ENCODE measurements around the gene HKDC1. TPM values are rescaled to one million over a fixed set of nuclear protein-coding genes. Genes with fewer than 3 reads are reported as not detected.

HKDC1 gene
- total RNA-seq, 4 donors from 2014 or later: 0.18 TPM; not detected in 3

DNA sequence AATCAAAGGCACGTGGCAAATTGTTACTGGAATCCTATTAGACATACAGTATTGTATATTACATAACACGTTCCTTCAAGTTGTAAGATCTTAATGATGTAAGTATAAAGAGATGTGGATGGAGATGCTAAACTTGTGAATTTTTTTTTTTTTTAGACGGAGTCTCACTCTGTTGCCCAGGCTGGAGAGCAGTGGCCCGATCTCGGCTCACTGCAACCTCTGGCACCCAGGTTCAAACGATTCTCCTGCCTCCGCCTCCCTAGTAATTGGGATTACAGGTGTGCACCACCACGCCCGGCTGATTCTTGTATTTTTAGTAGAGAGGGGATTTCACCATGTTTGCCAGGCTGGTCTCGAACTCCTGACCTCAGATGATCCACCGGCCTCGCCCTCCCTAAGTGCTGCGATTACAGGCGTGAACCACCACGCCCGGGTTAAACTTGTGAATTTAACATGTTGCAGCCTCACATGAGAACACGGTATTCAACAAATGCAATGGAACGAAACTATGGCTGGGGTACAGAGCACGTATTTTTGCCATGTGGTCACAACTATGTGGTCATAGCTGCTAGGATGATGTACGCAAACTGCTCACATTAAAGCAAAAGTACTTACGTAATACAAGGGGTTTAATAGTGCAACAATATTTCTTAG is 40.9 kb upstream of the HKDC1 start:
- in situ Hi-C loops (cut with MboI; ENCODE audit: low sequenced_read_pairs in 4 of 4): loop anchor here in 2 of 4 donors (10.0 to 25.0 kb wide), 2 partner anchors 54 to 417 kb away; partner anchors contain the start of gene VPS26A (in 1 of the 2)
- DNase-seq (peak in 1 of 2 donors; percentile 15), ATAC-seq (peak; percentile 2 to 33)
- H3K9me3 ChIP-seq: no peaks in the 10 kb centered on the region
- no peak for TF ChIP-seq POLR2A (IDR thresholded peaks at IDR 0.05)
- TF ChIP-seq, protein P1, sequence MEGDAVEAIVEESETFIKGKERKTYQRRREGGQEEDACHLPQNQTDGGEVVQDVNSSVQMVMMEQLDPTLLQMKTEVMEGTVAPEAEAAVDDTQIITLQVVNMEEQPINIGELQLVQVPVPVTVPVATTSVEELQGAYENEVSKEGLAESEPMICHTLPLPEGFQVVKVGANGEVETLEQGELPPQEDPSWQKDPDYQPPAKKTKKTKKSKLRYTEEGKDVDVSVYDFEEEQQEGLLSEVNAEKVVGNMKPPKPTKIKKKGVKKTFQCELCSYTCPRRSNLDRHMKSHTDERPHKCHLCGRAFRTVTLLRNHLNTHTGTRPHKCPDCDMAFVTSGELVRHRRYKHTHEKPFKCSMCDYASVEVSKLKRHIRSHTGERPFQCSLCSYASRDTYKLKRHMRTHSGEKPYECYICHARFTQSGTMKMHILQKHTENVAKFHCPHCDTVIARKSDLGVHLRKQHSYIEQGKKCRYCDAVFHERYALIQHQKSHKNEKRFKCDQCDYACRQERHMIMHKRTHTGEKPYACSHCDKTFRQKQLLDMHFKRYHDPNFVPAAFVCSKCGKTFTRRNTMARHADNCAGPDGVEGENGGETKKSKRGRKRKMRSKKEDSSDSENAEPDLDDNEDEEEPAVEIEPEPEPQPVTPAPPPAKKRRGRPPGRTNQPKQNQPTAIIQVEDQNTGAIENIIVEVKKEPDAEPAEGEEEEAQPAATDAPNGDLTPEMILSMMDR (IDR thresholded peaks at IDR 0.05 in 4 of 5, conservative IDR thresholded peaks at IDR 0.05 in 1 of 5): no peak
- no peaks in the 10 kb centered on the region for H3K36me3 ChIP-seq
- intact Hi-C loops (cut with DNase I; ENCODE audit: low total_unique reads): loop anchor here (5.0 kb wide), 1 partner anchor 652 kb away; the partner anchor contains the start of gene SLC25A16
- peak overlapping the region; percentile 77 to 100 (median 95) for H3K4me3 ChIP-seq
- H3K4me1 ChIP-seq: peaks cover 27 to 33% of the 10 kb centered on the region in 2 donors
- H3K27ac ChIP-seq: peak overlapping the region; percentile 87 to 98 (median 92)
- H3K27me3 ChIP-seq: no peaks in the 10 kb centered on the region

GRCh38 chr10:69179743-69180524 is 40.2 kb upstream of the HKDC1 start, which contains the start of gene SUPV3L1:
Gene SUPV3L1 (plus strand): TSS chr10:69180234. CDS start chr10:69180292, 58 bp downstream.
- TF ChIP-seq, protein P1 (IDR thresholded peaks at IDR 0.05 in 4 of 5, conservative IDR thresholded peaks at IDR 0.05 in 1 of 5): peak in 1 of 5 experiments; percentile 33
- peak; percentile 86 for TF ChIP-seq POLR2A (IDR thresholded peaks at IDR 0.05)
- intact Hi-C loops (cut with DNase I; ENCODE audit: low total_unique reads): loop anchor here (1.0 to 5.0 kb wide), 4 partner anchors 56 to 653 kb away; partner anchors contain the start of genes CCAR1, SLC25A16 and VPS26A
- peak; percentile 97 to 99 for ATAC-seq

DNA sequence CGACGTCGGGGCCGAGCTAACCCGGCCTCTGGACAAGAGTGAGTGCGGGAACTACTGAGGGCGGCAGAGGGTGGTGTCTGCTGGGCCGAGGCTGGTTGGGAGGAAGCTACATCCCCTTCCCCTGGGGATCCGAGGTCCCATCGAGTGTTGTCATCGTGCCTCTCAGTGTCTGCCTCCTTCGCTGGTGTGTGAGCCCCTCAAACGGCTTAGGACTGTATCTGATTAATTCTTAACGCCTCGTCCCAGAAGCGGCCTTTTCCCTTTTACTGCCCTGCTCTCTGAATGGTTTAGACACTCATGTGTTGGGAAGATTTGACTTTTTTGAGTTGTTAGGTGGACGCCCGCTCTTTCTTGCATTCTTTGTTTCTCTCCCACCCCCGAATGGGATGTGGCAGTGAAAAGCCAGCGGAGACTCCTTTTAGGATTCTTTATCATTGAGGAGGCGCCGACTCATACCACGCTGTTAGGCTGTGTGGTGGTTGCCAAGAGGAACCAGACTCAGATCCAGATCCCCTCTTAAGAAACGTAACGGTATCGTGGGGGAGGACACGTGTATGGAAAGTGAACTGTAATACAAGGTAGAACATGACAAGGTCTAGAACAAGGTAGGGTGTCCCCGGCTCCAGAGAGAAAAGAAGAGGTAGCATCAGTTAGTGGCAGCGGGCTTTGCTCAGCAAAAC is 39.5 kb upstream of the HKDC1 start:
- intact Hi-C loops (cut with DNase I; ENCODE audit: low total_unique reads): loop anchor here (1.0 to 5.0 kb wide), 3 partner anchors 56 to 459 kb away; partner anchors contain the start of genes CCAR1 and VPS26A
- DNase-seq: no peak
- in situ Hi-C loops (cut with MboI; ENCODE audit: low sequenced_read_pairs in 4 of 4): loop anchor here in 2 of 4 donors (10.0 to 25.0 kb wide), 2 partner anchors 196 to 418 kb away; partner anchors contain the start of gene KIFBP (in 1 of the 2)
- Histone ChIP-seq H3K27ac (peak overlapping the region; percentile 87 to 98 (median 92)), H3K27me3 (no peaks in the 10 kb centered on the region), H3K36me3 (no peaks in the 10 kb centered on the region), H3K9me3 (no peaks in the 10 kb centered on the region), H3K4me3 (peak overlapping the region; percentile 77 to 100 (median 95)), H3K4me1 (peaks cover 27 to 33% of the 10 kb centered on the region in 2 donors)
- TF ChIP-seq, protein P1 (IDR thresholded peaks at IDR 0.05 in 4 of 5, conservative IDR thresholded peaks at IDR 0.05 in 1 of 5): no peak
- no peak for TF ChIP-seq POLR2A (IDR thresholded peaks at IDR 0.05)
- no peak for ATAC-seq

More at GRCh38 chr10:69179743-69180524, 40.2 kb upstream of the HKDC1 start, which contains the start of gene SUPV3L1:
- peak within 1 kb of the TSS; percentile 77 to 100 (median 95) for H3K4me3 ChIP-seq
- in situ Hi-C loops (cut with MboI; ENCODE audit: low sequenced_read_pairs in 4 of 4): loop anchor here in 3 of 4 donors (10.0 to 25.0 kb wide), 3 partner anchors 55 to 418 kb away; partner anchors contain the start of genes KIFBP (in 1 of the 3) and VPS26A (in 1 of the 3)
- H3K27ac ChIP-seq: peak within 1 kb of the TSS; percentile 87 to 98 (median 92)
- peak; percentile 94 to 96 for DNase-seq
- H3K27me3 ChIP-seq: no peaks in the 10 kb centered on the region
- H3K36me3 ChIP-seq: no peaks in the 10 kb centered on the region
- H3K4me1 ChIP-seq: peaks cover 27 to 33% of the 10 kb centered on the region in 2 donors
- no peaks in the 10 kb centered on the region for H3K9me3 ChIP-seq

- peaks cover 27 to 33% of the 10 kb centered on the region in 2 donors for H3K4me1 ChIP-seq
- no peaks in the 10 kb centered on the region for H3K9me3 ChIP-seq
- intact Hi-C loops (cut with DNase I; ENCODE audit: low total_unique reads): loop anchor here (5.0 kb wide), 1 partner anchor 184 kb away; no protein-coding TSS in a partner anchor
- ATAC-seq (no peak), DNase-seq (no peak)
- in situ Hi-C loops (cut with MboI; ENCODE audit: low sequenced_read_pairs in 4 of 4): loop anchor here in 2 of 4 donors (10.0 to 25.0 kb wide), 2 partner anchors 197 to 419 kb away; partner anchors contain the start of gene KIFBP (in 1 of the 2)
- H3K36me3 ChIP-seq: peaks cover 0 to 6% of the 10 kb centered on the region in 2 donors
- H3K4me3 ChIP-seq: peak overlapping the region; percentile 77 to 100 (median 95)
- H3K27ac ChIP-seq: peak overlapping the region in 3 of 4 donors; percentile 87 to 95 (median 89)
- TF ChIP-seq, protein P1 (IDR thresholded peaks at IDR 0.05 in 4 of 5, conservative IDR thresholded peaks at IDR 0.05 in 1 of 5): no peak
- TF ChIP-seq POLR2A (IDR thresholded peaks at IDR 0.05): no peak
- no peaks in the 10 kb centered on the region for H3K27me3 ChIP-seq
Observed at GRCh38 chr10:69181433-69181832, 38.7 kb upstream of the HKDC1 start.
